B cell (primary cell): Measurements from ENCODE around the gene PGGHG. TPM values are rescaled to one million over a fixed set of nuclear protein-coding genes. Genes with fewer than 3 reads are reported as not detected.

ENCODE experiments used
- ATAC-seq: fragments of 200-7000 bp; cut with Tn5 transposase; one replicate; pipeline ENCODE4 v1.10.0; 2021; ENCODE audit warnings: low read depth, mild to moderate bottlenecking, moderate number of reproducible peaks, moderate library complexity
- CTCF ChIA-PET: fragments of 350-600 bp; sonication (Branson Sonifier 250); formaldehyde crosslinking; loops from one replicate; lab custom pipeline; 2021; ENCODE audit warnings: antibody characterized with exemption, inconsistent platforms; lab: Charles Lee
- POLR2A ChIA-PET: fragments of 350-600 bp; sonication (Branson Sonifier 250); formaldehyde crosslinking; loops from one replicate; lab custom pipeline; 2021; ENCODE audit warnings: antibody characterized with exemption; lab: Charles Lee
- DNase-seq: peaks from one replicate; pipeline ENCODE4 v3.0.0; 2013
- H2AFZ ChIP-seq: 2 replicates; pipeline ENCODE4 v1.6.1; 2012; ENCODE audit warnings: mild to moderate bottlenecking, low read depth, low read length; ENCODE audit not compliant: insufficient read depth, poor library complexity, severe bottlenecking
- H3K27ac ChIP-seq, 2 donors: 1 replicate in 1 of 2; 2 replicates in 1 of 2; pipeline ENCODE4 v1.5.1; 2012 to 2013; ENCODE audit warnings: low read length in 2 of 2, mild to moderate bottlenecking in 2 of 2, moderate library complexity in 1 of 2
- H3K27me3 ChIP-seq, 4 experiments: fragments of 200-600 bp in 1 of 4; sonication (generic) in 1 of 4; replicated peaks in 1 of 4; 1 replicate in 2 of 4; 2 replicates in 2 of 4; pipeline versions ENCODE4 v1.6.1 to v1.7.0; 2013 to 2016; ENCODE audit warnings: low read length in 3 of 4, mild to moderate bottlenecking in 2 of 4, mixed read lengths in 1 of 4, moderate library complexity in 1 of 4; ENCODE audit not compliant: insufficient read depth in 4 of 4, control insufficient read depth in 3 of 4; ENCODE audit errors: control extremely low read depth in 1 of 4
- H3K36me3 ChIP-seq, 2 experiments: replicated peaks in 1 of 2; 1 replicate in 1 of 2; 2 replicates in 1 of 2; pipeline versions ENCODE4 v1.6.1 to v1.7.1; 2013; ENCODE audit warnings: low read length in 1 of 2; ENCODE audit not compliant: insufficient read depth in 2 of 2, control insufficient read depth in 1 of 2; ENCODE audit errors: control extremely low read depth in 1 of 2, extremely low read depth in 1 of 2
- H3K4me1 ChIP-seq, 2 donors: fragments of 200-600 bp in 1 of 2; sonication (generic) in 1 of 2; 1 replicate in 1 of 2; 2 replicates in 1 of 2; pipeline versions ENCODE4 v1.5.1 to v1.6.1; 2013 to 2017; ENCODE audit warnings: low read length in 2 of 2; ENCODE audit not compliant: control insufficient read depth in 2 of 2, insufficient read depth in 2 of 2
- H3K4me2 ChIP-seq: replicated peaks from 2 replicates; pipeline ENCODE3; 2012; ENCODE audit warnings: mild to moderate bottlenecking, low read depth, low read length; ENCODE audit not compliant: poor library complexity, severe bottlenecking
- H3K4me3 ChIP-seq, 5 experiments: fragments of 200-600 bp in 1 of 5; sonication (generic) in 1 of 5; 1 replicate in 3 of 5; 2 replicates in 2 of 5; pipeline versions ENCODE4 v1.5.1 to v1.7.0; 2011 to 2016; ENCODE audit warnings: low read length in 4 of 5, mild to moderate bottlenecking in 4 of 5, low read depth in 2 of 5, control low read depth in 1 of 5, moderate library complexity in 1 of 5; ENCODE audit not compliant: insufficient read depth in 1 of 5; ENCODE audit errors: control extremely low read depth in 1 of 5, extremely low read depth in 1 of 5
- H3K79me2 ChIP-seq: fragments of 200-600 bp; sonication (generic); one replicate; pipeline ENCODE4 v1.6.0; 2016; ENCODE audit warnings: low read length; ENCODE audit not compliant: control insufficient read depth, insufficient read depth
- H3K9ac ChIP-seq: fragments of 200-600 bp; sonication (generic); 2 replicates; pipeline ENCODE4 v1.6.1; 2017; ENCODE audit warnings: mild to moderate bottlenecking, low read length, moderate library complexity
- H3K9me3 ChIP-seq, 3 donors: one replicate each; pipeline versions ENCODE4 v1.6.1 to v1.7.1; 2013; ENCODE audit warnings: low read length in 2 of 3; ENCODE audit not compliant: control insufficient read depth in 2 of 3, insufficient read depth in 1 of 3; ENCODE audit errors: control extremely low read depth in 1 of 3
- H4K20me1 ChIP-seq: 2 replicates; pipeline ENCODE4 v1.6.0; 2012; ENCODE audit warnings: mild to moderate bottlenecking, low read length; ENCODE audit not compliant: insufficient read depth, control insufficient read depth, poor library complexity, severe bottlenecking
- H3K27ac Mint-ChIP-seq: one replicate; pipeline ENCODE4 v1.8.0; 2021; ENCODE audit warnings: mixed read lengths
- H3K27me3 Mint-ChIP-seq: one replicate; pipeline ENCODE4 v1.8.0; 2021; ENCODE audit warnings: mixed read lengths
- H3K4me1 Mint-ChIP-seq: one replicate; pipeline ENCODE4 v1.8.0; 2021; ENCODE audit warnings: mixed read lengths
- H3K4me3 Mint-ChIP-seq: one replicate; pipeline ENCODE4 v1.8.0; 2021; ENCODE audit warnings: mixed read lengths
- H3K9me3 Mint-ChIP-seq: one replicate; pipeline ENCODE4 v1.8.0; 2022; ENCODE audit warnings: mixed read lengths; ENCODE audit not compliant: insufficient read depth
- CTCF ChIP-seq: fragments of 200-600 bp; IDR thresholded peaks from one replicate; pipeline ENCODE4 v1.8.0; 2022; ENCODE audit warnings: antibody characterized with exemption, mild to moderate bottlenecking
- EZH2 ChIP-seq: IDR thresholded peaks from 2 replicates; pipeline ENCODE4 v1.6.1; 2012; ENCODE audit warnings: borderline replicate concordance, low read depth, mild to moderate bottlenecking, moderate library complexity, low read length; ENCODE audit not compliant: insufficient read depth, poor library complexity, severe bottlenecking
- WGBS: methylation state at CpG from one replicate; pipeline ENCODE4 v1.1.5; 2013; ENCODE audit warnings: missing lambda C conversion rate; ENCODE audit not compliant: insufficient coverage; 5-methylcytosine and 5-hydroxymethylcytosine counted together
- intact Hi-C: fragments of 100-400 bp; cut with micrococcal nuclease; formaldehyde crosslinking; loops from one replicate; pipeline ENCODE4 v1.10.0; 2022
- polyA plus RNA-seq: library from polyadenylated mRNA; depleted of rRNA; stranded (reverse); fragments of >200 nt; gene quantifications from 2 replicates; pipeline ENCODE4 v1.2.3, GENCODE V29; 2012
- total RNA-seq, 2 donors: library from RNA; stranded (reverse); fragments of 120-200 nt in 1 of 2; gene quantifications; 1 replicate in 1 of 2; 2 replicates in 1 of 2; pipeline versions ENCODE4 v1.2.3 to v1.2.4, GENCODE V29; 2013 to 2022

Gene PGGHG
- total and polyA plus RNA-seq, 2 donors (not counting 1 experiment from before 2014, with no cell fraction given) = 159 to 264 TPM

DNA sequence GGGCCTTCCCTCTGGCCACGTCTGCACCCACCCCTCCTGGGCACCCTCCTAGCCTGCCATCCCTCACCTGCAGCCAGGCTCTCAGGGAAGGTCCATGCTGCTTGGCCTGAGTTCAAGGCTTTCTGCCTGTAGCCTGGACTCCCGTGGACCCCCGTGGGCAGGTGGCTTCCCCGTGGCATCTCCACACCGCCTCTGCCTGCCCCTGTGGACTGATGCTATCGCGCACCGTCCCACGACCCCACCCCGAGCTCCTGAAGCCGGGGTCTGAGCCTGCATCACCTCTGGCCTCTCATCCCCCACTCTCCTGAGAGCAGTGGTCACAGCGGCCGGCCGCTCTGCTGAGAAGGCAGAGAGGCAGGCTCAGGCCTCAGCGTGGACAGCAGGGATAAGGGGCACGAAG is 5.9 kb downstream of the PGGHG start:
- WGBS = 93% methylated on average over 16 of the region's 16 CpGs
- intact Hi-C loops = no loop called here
- H3K4me3 Mint-ChIP-seq = no peak overlapping the region
- no peak overlapping the region for H2AFZ ChIP-seq
- peaks cover 0 to 9% (median under 1%) of the 10 kb centered on the region in 4 experiments for H3K27me3 ChIP-seq
- H3K4me3 ChIP-seq = no peak overlapping the region
- ChIA-PET CTCF (interaction anchor here (1.1 to 1.5 kb wide), 2 partner anchors 10 to 11 kb away, joined by 3 to 4 read pairs; no protein-coding TSS in a partner anchor), POLR2A (interaction anchor here (0.6 kb wide), 1 partner anchor 11 kb away, joined by 6 read pairs; no protein-coding TSS in a partner anchor)
- H3K4me1 Mint-ChIP-seq = peaks cover 6% of the 10 kb centered on the region
- no peak overlapping the region for H3K4me2 ChIP-seq
- DNase-seq = no peak
- peaks cover 7% of the 10 kb centered on the region for H3K27me3 Mint-ChIP-seq
- H4K20me1 ChIP-seq = no peaks in the 10 kb centered on the region
- H3K79me2 ChIP-seq = no peaks in the 10 kb centered on the region
- H3K27ac ChIP-seq = no peak overlapping the region
- no peaks in the 10 kb centered on the region for H3K36me3 ChIP-seq
- H3K9me3 ChIP-seq = no peaks in the 10 kb centered on the region
- no peaks in the 10 kb centered on the region for H3K9me3 Mint-ChIP-seq
- ATAC-seq = no peak
- no peak overlapping the region for H3K27ac Mint-ChIP-seq
- H3K4me1 ChIP-seq = peaks cover under 1 to 6% of the 10 kb centered on the region in 2 donors
- no peak overlapping the region for H3K9ac ChIP-seq
- TF ChIP-seq EZH2 (no peak), CTCF (no peak)

GRCh38 chr11:295351-296170 is 6.6 kb downstream of the PGGHG start:
- Histone ChIP-seq H3K4me1 (no peaks in the 10 kb centered on the region), H3K4me2 (no peak overlapping the region), H3K27ac (no peak overlapping the region), H3K9me3 (no peaks in the 10 kb centered on the region), H3K36me3 (no peaks in the 10 kb centered on the region), H3K9ac (no peak overlapping the region), H4K20me1 (no peaks in the 10 kb centered on the region), H3K27me3 (peaks cover 0 to 15% (median 1%) of the 10 kb centered on the region in 4 experiments), H3K4me3 (no peak overlapping the region), H2AFZ (no peak overlapping the region), H3K79me2 (no peaks in the 10 kb centered on the region)
- no peak for ATAC-seq
- Mint-ChIP-seq H3K27ac (no peak overlapping the region), H3K4me3 (no peak overlapping the region), H3K4me1 (peaks cover 8% of the 10 kb centered on the region), H3K9me3 (no peaks in the 10 kb centered on the region), H3K27me3 (peaks cover 7% of the 10 kb centered on the region)
- intact Hi-C loops = no loop called here
- 92% methylated on average over 25 of the region's 26 CpGs for WGBS
- ChIA-PET CTCF (interaction anchor here (1.1 kb wide), 1 partner anchor 9 kb away, joined by 3 read pairs; no protein-coding TSS in a partner anchor), POLR2A (interaction anchor here (0.6 kb wide), 1 partner anchor 34 kb away, joined by 3 read pairs; no protein-coding TSS in a partner anchor)
- no peak for TF ChIP-seq CTCF
- no peak for TF ChIP-seq EZH2
- no peak for DNase-seq
